ENCODE data around the gene BCAT1. TPM values are rescaled to one million over a fixed set of nuclear protein-coding genes. Genes with fewer than 3 reads are reported as not detected.

BCAT1 gene
- total RNA-seq, 1 experiment from 2014 or later, result 5.8 TPM

GRCh38 chr12:24909667-24910066 lies 39.2 kb downstream of the BCAT1 start:
- no peaks in the 10 kb centered on the region for H3K27me3 ChIP-seq (ENCODE audit: control insufficient read depth, insufficient read depth, low read length)
- no peaks in the 10 kb centered on the region for H3K4me1 ChIP-seq (ENCODE audit: control insufficient read depth, insufficient read depth, low read length)
- H3K9me3 ChIP-seq (ENCODE audit: control insufficient read depth, insufficient read depth, low read depth, low read length), result no peaks in the 10 kb centered on the region
- H3K27ac ChIP-seq (ENCODE audit: low read length), result no peak overlapping the region
- H3K36me3 ChIP-seq (ENCODE audit: control insufficient read depth, insufficient read depth, low read length), result no peaks in the 10 kb centered on the region
- no TSS peak for BruUV-seq (replicated peaks)
- in situ Hi-C loops (cut with HindIII; ENCODE audit: low pct_unique_long_range_greater_than_20kb, low sequenced_read_pairs) (no loop called here), intact Hi-C loops (cut with micrococcal nuclease; ENCODE audit: unreplicated experiment) (no loop called here)
- no peak overlapping the region for H3K4me3 ChIP-seq (ENCODE audit: low read depth in 2 of 2, low read length in 2 of 2)
- CTCF ChIA-PET, result no interaction called here
- TF ChIP-seq SIN3A (IDR thresholded peaks at IDR 0.05; ENCODE audit: borderline replicate concordance, insufficient read depth, low read depth, low read length) (no peak), TCF7L2 (IDR thresholded peaks at IDR 0.05; ENCODE audit: low read depth, low read length) (no peak), POLR2AphosphoS5 (IDR thresholded peaks at IDR 0.05; ENCODE audit: low read depth, low read length) (no peak), CTCF (IDR thresholded peaks at IDR 0.05) (no peak)
- TF ChIP-seq, protein P1, sequence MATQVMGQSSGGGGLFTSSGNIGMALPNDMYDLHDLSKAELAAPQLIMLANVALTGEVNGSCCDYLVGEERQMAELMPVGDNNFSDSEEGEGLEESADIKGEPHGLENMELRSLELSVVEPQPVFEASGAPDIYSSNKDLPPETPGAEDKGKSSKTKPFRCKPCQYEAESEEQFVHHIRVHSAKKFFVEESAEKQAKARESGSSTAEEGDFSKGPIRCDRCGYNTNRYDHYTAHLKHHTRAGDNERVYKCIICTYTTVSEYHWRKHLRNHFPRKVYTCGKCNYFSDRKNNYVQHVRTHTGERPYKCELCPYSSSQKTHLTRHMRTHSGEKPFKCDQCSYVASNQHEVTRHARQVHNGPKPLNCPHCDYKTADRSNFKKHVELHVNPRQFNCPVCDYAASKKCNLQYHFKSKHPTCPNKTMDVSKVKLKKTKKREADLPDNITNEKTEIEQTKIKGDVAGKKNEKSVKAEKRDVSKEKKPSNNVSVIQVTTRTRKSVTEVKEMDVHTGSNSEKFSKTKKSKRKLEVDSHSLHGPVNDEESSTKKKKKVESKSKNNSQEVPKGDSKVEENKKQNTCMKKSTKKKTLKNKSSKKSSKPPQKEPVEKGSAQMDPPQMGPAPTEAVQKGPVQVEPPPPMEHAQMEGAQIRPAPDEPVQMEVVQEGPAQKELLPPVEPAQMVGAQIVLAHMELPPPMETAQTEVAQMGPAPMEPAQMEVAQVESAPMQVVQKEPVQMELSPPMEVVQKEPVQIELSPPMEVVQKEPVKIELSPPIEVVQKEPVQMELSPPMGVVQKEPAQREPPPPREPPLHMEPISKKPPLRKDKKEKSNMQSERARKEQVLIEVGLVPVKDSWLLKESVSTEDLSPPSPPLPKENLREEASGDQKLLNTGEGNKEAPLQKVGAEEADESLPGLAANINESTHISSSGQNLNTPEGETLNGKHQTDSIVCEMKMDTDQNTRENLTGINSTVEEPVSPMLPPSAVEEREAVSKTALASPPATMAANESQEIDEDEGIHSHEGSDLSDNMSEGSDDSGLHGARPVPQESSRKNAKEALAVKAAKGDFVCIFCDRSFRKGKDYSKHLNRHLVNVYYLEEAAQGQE (IDR thresholded peaks at IDR 0.05; ENCODE audit: insufficient read depth in 1 of 2, low read depth in 2 of 2, low read length in 1 of 2), result no peak
- POLR2A ChIA-PET, result no interaction called here
- ATAC-seq (no peak), DNase-seq (ENCODE audit: low read depth, low spot score) (peak; percentile 77)

DNA sequence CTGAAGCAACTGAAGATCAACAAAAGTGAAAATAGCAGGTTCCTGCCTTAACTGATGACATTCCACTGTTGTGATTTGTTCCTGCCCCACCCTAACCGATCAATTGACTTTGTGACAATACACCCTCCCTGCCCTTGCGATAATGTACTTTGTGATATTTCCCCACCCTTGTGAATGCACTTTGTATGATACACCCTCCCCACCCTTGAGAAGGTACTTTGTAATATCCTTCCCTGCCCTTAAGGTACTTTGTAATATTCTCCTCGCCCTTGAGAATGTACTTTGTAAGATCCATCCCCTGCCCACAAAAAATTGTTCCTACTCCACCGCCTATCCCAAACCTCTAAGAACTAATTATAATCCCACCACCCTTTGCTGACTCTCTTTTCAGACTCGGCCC lies 41.4 kb downstream of the BCAT1 start:
- Histone ChIP-seq H3K9me3 (ENCODE audit: control insufficient read depth, insufficient read depth, low read depth, low read length) (no peaks in the 10 kb centered on the region), H3K27me3 (ENCODE audit: control insufficient read depth, insufficient read depth, low read length) (no peaks in the 10 kb centered on the region), H3K36me3 (ENCODE audit: control insufficient read depth, insufficient read depth, low read length) (no peaks in the 10 kb centered on the region), H3K27ac (ENCODE audit: low read length) (no peak overlapping the region), H3K4me3 (ENCODE audit: low read depth in 2 of 2, low read length in 2 of 2) (no peak overlapping the region), H3K4me1 (ENCODE audit: control insufficient read depth, insufficient read depth, low read length) (no peaks in the 10 kb centered on the region)
- DNase-seq (ENCODE audit: low read depth, low spot score) (no peak), ATAC-seq (no peak)
- ChIA-PET CTCF (no interaction called here), POLR2A (no interaction called here)
- TF ChIP-seq CTCF (IDR thresholded peaks at IDR 0.05) (no peak), POLR2AphosphoS5 (IDR thresholded peaks at IDR 0.05; ENCODE audit: low read depth, low read length) (no peak), SIN3A (IDR thresholded peaks at IDR 0.05; ENCODE audit: borderline replicate concordance, insufficient read depth, low read depth, low read length) (no peak), TCF7L2 (IDR thresholded peaks at IDR 0.05; ENCODE audit: low read depth, low read length) (no peak)
- TF ChIP-seq, protein P1 (IDR thresholded peaks at IDR 0.05; ENCODE audit: insufficient read depth in 1 of 2, low read depth in 2 of 2, low read length in 1 of 2), result no peak
- in situ Hi-C loops (cut with HindIII; ENCODE audit: low pct_unique_long_range_greater_than_20kb, low sequenced_read_pairs) (no loop called here), intact Hi-C loops (cut with micrococcal nuclease; ENCODE audit: unreplicated experiment) (no loop called here)
- no TSS peak for BruUV-seq (replicated peaks)
